PC-3 (cell line): ENCODE measurements around the gene OLFML2B. TPM values are rescaled to one million over a fixed set of nuclear protein-coding genes. Genes with fewer than 3 reads are reported as not detected.

Experiments
- ATAC-seq: fragments of 200-7000 bp; cut with Tn5 transposase; 2 replicates; pipeline ENCODE4 v1.9.1; 2020; ENCODE audit warnings: mild to moderate bottlenecking, moderate library complexity
- Bru-seq: library from RNA; stranded (reverse); fragments of 400-500 nt; gene quantifications from one replicate; lab custom pipeline; 2021; lab: Mats Ljungman, UMichigan
- BruChase-seq, 2 experiments: library from RNA; stranded (reverse); fragments of 400-500 nt; gene quantifications; one replicate each; lab custom pipeline; 2021; lab: Mats Ljungman, UMichigan
- BruUV-seq: library from RNA; stranded (reverse); fragments of 400-500 nt; replicated peaks from 2 replicates; lab custom pipeline; 2021; lab: Mats Ljungman, UMichigan
- CTCF ChIA-PET: fragments of 300-600 bp; sonication (Branson Sonifier 250); formaldehyde crosslinking; loops from one replicate; lab custom pipeline; 2022; ENCODE audit warnings: antibody characterized with exemption; lab: Charles Lee
- POLR2A ChIA-PET: fragments of 300-600 bp; sonication (Branson Sonifier 250); formaldehyde crosslinking; loops from one replicate; lab custom pipeline; 2022; ENCODE audit warnings: antibody characterized with exemption; ENCODE audit not compliant: unreplicated experiment; lab: Charles Lee
- DNase-seq: peaks from one replicate; pipeline ENCODE4 v3.0.0-alpha.2; 2015
- H2AFZ ChIP-seq: fragments of 300-600 bp; sonication (generic); 2 replicates; pipeline ENCODE4 v1.6.0; 2016; ENCODE audit warnings: antibody characterized with exemption, low read length
- H3F3A ChIP-seq: fragments of 300-600 bp; sonication (generic); one replicate; pipeline ENCODE4 v1.6.0; 2017; ENCODE audit warnings: antibody characterized with exemption, low read length, control low read depth, mild to moderate bottlenecking; ENCODE audit not compliant: unreplicated experiment
- H3K27ac ChIP-seq: fragments of 300-600 bp; sonication (generic); 2 replicates; pipeline ENCODE4 v1.5.1; 2016; ENCODE audit warnings: mild to moderate bottlenecking, low read length
- H3K27me3 ChIP-seq: fragments of 300-600 bp; sonication (generic); 2 replicates; pipeline ENCODE4 v1.6.1; 2016; ENCODE audit warnings: low read length, mixed read lengths
- H3K36me3 ChIP-seq: fragments of 300-600 bp; sonication (generic); 2 replicates; pipeline ENCODE4 v1.6.1; 2016; ENCODE audit warnings: low read depth, mixed run types, low read length, mixed read lengths
- H3K4me1 ChIP-seq: fragments of 300-600 bp; sonication (generic); 2 replicates; pipeline ENCODE4 v1.5.1; 2016; ENCODE audit warnings: low read length; ENCODE audit not compliant: insufficient read depth
- H3K4me2 ChIP-seq: fragments of 300-600 bp; sonication (generic); 2 replicates; pipeline ENCODE4 v1.6.0; 2016; ENCODE audit warnings: low read length
- H3K4me3 ChIP-seq: fragments of 300-600 bp; sonication (generic); 2 replicates; pipeline ENCODE4 v1.5.1; 2016; ENCODE audit warnings: mild to moderate bottlenecking, low read length, mixed read lengths
- H3K79me2 ChIP-seq: fragments of 300-600 bp; sonication (generic); 2 replicates; pipeline ENCODE4 v1.6.1; 2017; ENCODE audit warnings: low read length, mixed read lengths
- H3K9ac ChIP-seq: fragments of 300-600 bp; sonication (generic); 2 replicates; pipeline ENCODE4 v1.6.0; 2016; ENCODE audit warnings: mild to moderate bottlenecking, low read length
- H3K9me2 ChIP-seq: fragments of 300-600 bp; sonication (generic); replicated peaks from 2 replicates; pipeline ENCODE4 v1.6.1; 2016; ENCODE audit warnings: mixed run types, low read length, mixed read lengths
- H3K9me3 ChIP-seq: fragments of 300-600 bp; sonication (generic); 2 replicates; pipeline ENCODE4 v1.6.1; 2016; ENCODE audit warnings: low read length, mixed read lengths
- H4K20me1 ChIP-seq: fragments of 300-600 bp; sonication (generic); 2 replicates; pipeline ENCODE4 v1.6.1; 2016; ENCODE audit warnings: low read length, mixed read lengths
- CTCF ChIP-seq: fragments of 300-600 bp; sonication (generic); conservative IDR thresholded peaks from 2 replicates; pipeline ENCODE4 v1.5.1; 2017; ENCODE audit warnings: antibody characterized with exemption, low read depth, mild to moderate bottlenecking, low read length
- EZH2phosphoT487 ChIP-seq: fragments of 300-600 bp; sonication (generic); IDR thresholded peaks from 2 replicates; pipeline ENCODE4 v1.6.1; 2018; ENCODE audit warnings: mild to moderate bottlenecking, antibody characterized with exemption, low read length, borderline replicate concordance
- intact Hi-C: fragments of 100-400 bp; cut with micrococcal nuclease; formaldehyde crosslinking; loops from 2 replicates; pipeline ENCODE4 v1.9.0; 2023
- long read RNA-seq: library from polyadenylated mRNA; unstranded; transcript quantifications from one replicate; pipeline ENCODE4 v2.0.0, GENCODE V29; 2021; ENCODE audit not compliant: unreplicated experiment
- total RNA-seq: library from RNA; depleted of rRNA; stranded (reverse); fragments of >200 nt; gene quantifications from 2 replicates; pipeline ENCODE4 v1.2.3, GENCODE V29; 2014; rRNA removed

Gene OLFML2B
- 0.46 and 1.4 TPM in 2 replicates for total RNA-seq
- percentile 26 among the genes with signal in this experiment for Bru-seq, nascent RNA
- percentile 24 among the genes with signal in this experiment for BruChase-seq, experiment 1, labeled RNA remaining after a 6-hour chase
- BruChase-seq, experiment 2, labeled RNA remaining after a 2-hour chase, result percentile 20 among the genes with signal in this experiment
- long read RNA-seq, partial matches to known transcripts, result 0 of 7 reads
- long read RNA-seq, other reads (novel, unspliced or antisense), result 3 of 7 reads

GRCh38 chr1:162023547-162024501, at the start of gene OLFML2B:
OLFML2B (minus strand) TSS chr1:162023869; CDS start chr1:162023430, 439 bp downstream.
- H3K27ac ChIP-seq, result no peak within 1 kb of the TSS
- H4K20me1 ChIP-seq, result no peaks in the 10 kb centered on the region
- POLR2A ChIA-PET, result interaction anchor here (0.5 kb wide), 1 partner anchor 254 kb away, joined by 4 read pairs; no protein-coding TSS in a partner anchor
- H3K9ac ChIP-seq, result peak within 1 kb of the TSS; percentile 36
- H3K36me3 ChIP-seq, result no peaks in the 10 kb centered on the region
- BruUV-seq, result no TSS peak
- no peaks in the 10 kb centered on the region for H3K9me2 ChIP-seq
- intact Hi-C loops, result loop anchor here (1.0 to 5.0 kb wide), 5 partner anchors 62 to 231 kb away; no protein-coding TSS in a partner anchor
- H2AFZ ChIP-seq, result peak within 1 kb of the TSS; percentile 99
- H3K4me1 ChIP-seq, result peaks cover 30% of the 10 kb centered on the region
- ATAC-seq, result peak; percentile 85
- peak; percentile 89 for DNase-seq
- peak within 1 kb of the TSS; percentile 92 for H3K4me2 ChIP-seq
- CTCF ChIA-PET, result interaction anchor here (0.6 to 1.7 kb wide), 8 partner anchors 13 to 262 kb away, joined by 3 to 15 read pairs (median 4); no protein-coding TSS in a partner anchor
- peak within 1 kb of the TSS; percentile 85 for H3K4me3 ChIP-seq
- no peak for TF ChIP-seq EZH2phosphoT487
- peak; percentile 64 for TF ChIP-seq CTCF
- no peaks in the 10 kb centered on the region for H3K79me2 ChIP-seq
- H3K9me3 ChIP-seq, result no peaks in the 10 kb centered on the region
- no peaks in the 10 kb centered on the region for H3F3A ChIP-seq
- no peaks in the 10 kb centered on the region for H3K27me3 ChIP-seq

GRCh38 chr1:162072740-162073139, 49.1 kb upstream of the OLFML2B start:
- peaks cover 9% of the 10 kb centered on the region for H3K79me2 ChIP-seq
- no peaks in the 10 kb centered on the region for H4K20me1 ChIP-seq
- peaks cover 35% of the 10 kb centered on the region for H3K4me1 ChIP-seq
- ChIA-PET CTCF (no interaction called here), POLR2A (no interaction called here)
- DNase-seq (no peak), ATAC-seq (no peak)
- H3K9me2 ChIP-seq, result no peaks in the 10 kb centered on the region
- no peaks in the 10 kb centered on the region for H3K9me3 ChIP-seq
- no peak overlapping the region for H3K27ac ChIP-seq
- peaks cover 8% of the 10 kb centered on the region; the same call in 1 of the 2 replicates for H3K36me3 ChIP-seq
- H3K9ac ChIP-seq, result no peak overlapping the region
- no peaks in the 10 kb centered on the region for H3F3A ChIP-seq
- intact Hi-C loops, result no loop called here
- H3K27me3 ChIP-seq, result no peaks in the 10 kb centered on the region
- TF ChIP-seq CTCF, result no peak
- H3K4me2 ChIP-seq, result no peak overlapping the region
- H2AFZ ChIP-seq, result no peak overlapping the region
- no peak overlapping the region for H3K4me3 ChIP-seq
- no TSS peak for BruUV-seq
